Common myeloid progenitor, CD34-positive (primary cell): Measurements from ENCODE around the gene SDK2.

Experiments used
- CTCF ChIA-PET: fragments of 350-600 bp; sonication (Branson Sonifier 250); formaldehyde crosslinking; loops from one replicate; lab custom pipeline; 2021; ENCODE audit warnings: antibody characterized with exemption; lab: Charles Lee
- POLR2A ChIA-PET: fragments of 350-600 bp; sonication (Branson Sonifier 250); formaldehyde crosslinking; loops from one replicate; lab custom pipeline; 2021; ENCODE audit warnings: antibody characterized with exemption; lab: Charles Lee
- DNase-seq, 3 donors: peaks; one replicate each; pipeline versions ENCODE4 v3.0.0 to v3.0.0-alpha.2; 2013
- H3K27ac ChIP-seq, 2 experiments: 1 replicate in 1 of 2; 2 replicates in 1 of 2; pipeline ENCODE4 v1.7.0; 2013; ENCODE audit warnings: inconsistent platforms in 2 of 2, low read length in 2 of 2, mild to moderate bottlenecking in 2 of 2, low read depth in 1 of 2, moderate library complexity in 1 of 2; ENCODE audit not compliant: severe bottlenecking in 2 of 2, insufficient read depth in 1 of 2, poor library complexity in 1 of 2
- H3K27me3 ChIP-seq, 5 experiments: replicated peaks in 2 of 5; 1 replicate in 3 of 5; 2 replicates in 2 of 5; pipeline versions ENCODE4 v1.6.1 to v1.7.0; 2013; ENCODE audit warnings: low read length in 4 of 5, mild to moderate bottlenecking in 2 of 5, moderate library complexity in 2 of 5, inconsistent platforms in 1 of 5; ENCODE audit not compliant: insufficient read depth in 5 of 5, control insufficient read depth in 4 of 5
- H3K36me3 ChIP-seq, 4 experiments: 1 replicate in 2 of 4; 2 replicates in 2 of 4; pipeline versions ENCODE4 v1.6.1 to v1.7.0; 2013; ENCODE audit warnings: low read length in 3 of 4, control low read depth in 1 of 4, mild to moderate bottlenecking in 1 of 4; ENCODE audit not compliant: control insufficient read depth in 4 of 4, insufficient read depth in 4 of 4
- H3K4me1 ChIP-seq, 4 experiments: 1 replicate in 3 of 4; 2 replicates in 1 of 4; pipeline versions ENCODE4 v1.6.1 to v1.7.1; 2013; ENCODE audit warnings: low read length in 3 of 4, mild to moderate bottlenecking in 3 of 4, control low read depth in 1 of 4, inconsistent platforms in 1 of 4, moderate library complexity in 1 of 4; ENCODE audit not compliant: control insufficient read depth in 4 of 4, insufficient read depth in 4 of 4; ENCODE audit errors: control extremely low read depth in 1 of 4
- H3K4me3 ChIP-seq, 7 experiments: 1 replicate in 4 of 7; 2 replicates in 3 of 7; pipeline versions ENCODE4 v1.5.1 to v1.7.0; 2013; ENCODE audit warnings: mild to moderate bottlenecking in 7 of 7, low read length in 6 of 7, moderate library complexity in 6 of 7, inconsistent platforms in 2 of 7, low read depth in 2 of 7, control low read depth in 1 of 7; ENCODE audit not compliant: insufficient read depth in 4 of 7, control insufficient read depth in 1 of 7; ENCODE audit errors: extremely low read depth in 1 of 7
- H3K9me3 ChIP-seq, 5 experiments: 1 replicate in 4 of 5; 2 replicates in 1 of 5; pipeline versions ENCODE4 v1.6.1 to v1.7.1; 2013; ENCODE audit warnings: low read length in 4 of 5, mild to moderate bottlenecking in 2 of 5, inconsistent platforms in 1 of 5, low read depth in 1 of 5, moderate library complexity in 1 of 5; ENCODE audit not compliant: control insufficient read depth in 4 of 5, insufficient read depth in 2 of 5; ENCODE audit errors: control extremely low read depth in 1 of 5
- WGBS: methylation state at CpG from one replicate; pipeline ENCODE4 v1.1.5; 2013; ENCODE audit not compliant: insufficient coverage; 5-methylcytosine and 5-hydroxymethylcytosine counted together

Gene SDK2

GRCh38 chr17:73555199-73555960 lies 88.9 kb downstream of the SDK2 start:
- WGBS, result 89% methylated on average over 10 of the region's 13 CpGs
- POLR2A ChIA-PET, result no interaction called here
- CTCF ChIA-PET, result interaction anchor here (1.2 to 1.6 kb wide), 3 partner anchors 31 to 89 kb away, joined by 3 to 5 read pairs (median 3); partner anchors contain the start of gene SDK2

GRCh38 chr17:73554498-73554897 lies 89.7 kb downstream of the SDK2 start:
- DNase-seq, result no peak
- CTCF ChIA-PET, result interaction anchor here (0.9 to 1.6 kb wide), 2 partner anchors 38 to 92 kb away, joined by 3 to 5 read pairs; no protein-coding TSS in a partner anchor

More at GRCh38 chr17:73555199-73555960, 88.9 kb downstream of the SDK2 start:
- Histone ChIP-seq H3K36me3 (no peaks in the 10 kb centered on the region), H3K27me3 (peaks cover 0 to 11% (median 0%) of the 10 kb centered on the region in 5 experiments), H3K4me1 (peaks cover 0 to 49% (median 22%) of the 10 kb centered on the region in 4 experiments), H3K27ac (no peak overlapping the region), H3K4me3 (no peak overlapping the region), H3K9me3 (no peaks in the 10 kb centered on the region)
- DNase-seq, result no peak

GRCh38 chr17:73553311-73553710 lies 90.9 kb downstream of the SDK2 start:
- WGBS, result 89% methylated on average over 1 of the region's 2 CpGs
- H3K4me3 ChIP-seq, result no peak overlapping the region
- H3K27me3 ChIP-seq, result peaks cover 0 to 11% (median 0%) of the 10 kb centered on the region in 5 experiments
- peaks cover 0 to 68% (median 32%) of the 10 kb centered on the region in 4 experiments for H3K4me1 ChIP-seq
- ChIA-PET POLR2A (no interaction called here), CTCF (interaction anchor here (0.9 to 2.7 kb wide), 2 partner anchors 11 to 93 kb away, joined by 3 to 15 read pairs; no protein-coding TSS in a partner anchor)
- no peak for DNase-seq
- no peaks in the 10 kb centered on the region for H3K36me3 ChIP-seq
- no peak overlapping the region for H3K27ac ChIP-seq
- H3K9me3 ChIP-seq, result no peaks in the 10 kb centered on the region

More at GRCh38 chr17:73554498-73554897, 89.7 kb downstream of the SDK2 start:
- no peaks in the 10 kb centered on the region for H3K36me3 ChIP-seq
- peaks cover 0 to 56% (median 26%) of the 10 kb centered on the region in 4 experiments for H3K4me1 ChIP-seq
- POLR2A ChIA-PET, result no interaction called here
- H3K27ac ChIP-seq, result no peak overlapping the region
- peaks cover 0 to 11% (median 0%) of the 10 kb centered on the region in 5 experiments for H3K27me3 ChIP-seq
- H3K4me3 ChIP-seq, result no peak overlapping the region
- H3K9me3 ChIP-seq, result no peaks in the 10 kb centered on the region

GRCh38 chr17:73552300-73553048 lies 91.8 kb downstream of the SDK2 start:
- Histone ChIP-seq H3K27ac (peak overlapping the region in 1 of 2 experiments; percentile 50), H3K4me3 (peak overlapping the region in 5 of 7 experiments; percentile 38 to 74 (median 56)), H3K27me3 (peaks cover 0 to 11% (median 0%) of the 10 kb centered on the region in 5 experiments), H3K36me3 (no peaks in the 10 kb centered on the region), H3K4me1 (peaks cover 0 to 68% (median 31%) of the 10 kb centered on the region in 4 experiments), H3K9me3 (no peaks in the 10 kb centered on the region)
- POLR2A ChIA-PET, result no interaction called here
- DNase-seq, result no peak
- WGBS, result 92% methylated on average over 29 of the region's 30 CpGs
- CTCF ChIA-PET, result interaction anchor here (1.5 to 2.7 kb wide), 2 partner anchors 12 to 122 kb away, joined by 4 to 15 read pairs; no protein-coding TSS in a partner anchor

- WGBS, result no CpG with 5 or more reads among the region's 5 CpGs
- ChIA-PET CTCF (interaction anchor here (1.0 to 2.7 kb wide), 4 partner anchors 12 to 122 kb away, joined by 3 to 15 read pairs (median 4); no protein-coding TSS in a partner anchor), POLR2A (no interaction called here)
- peak overlapping the region in 1 of 2 experiments; percentile 50 for H3K27ac ChIP-seq
- H3K4me3 ChIP-seq, result peak overlapping the region in 5 of 7 experiments; percentile 38 to 74 (median 56)
- H3K4me1 ChIP-seq, result peaks cover 2 to 74% (median 36%) of the 10 kb centered on the region in 4 experiments
- H3K36me3 ChIP-seq, result no peaks in the 10 kb centered on the region
- H3K27me3 ChIP-seq, result peaks cover 0 to 11% (median 0%) of the 10 kb centered on the region in 5 experiments
- DNase-seq, result peak; percentile 79 to 92 (median 88)
- no peaks in the 10 kb centered on the region for H3K9me3 ChIP-seq
Observed at GRCh38 chr17:73551759-73552158, 92.5 kb downstream of the SDK2 start.

GRCh38 chr17:73551144-73551543 lies 93.1 kb downstream of the SDK2 start:
- CTCF ChIA-PET, result interaction anchor here (1.0 to 2.7 kb wide), 4 partner anchors 8 to 43 kb away, joined by 3 to 15 read pairs (median 4); no protein-coding TSS in a partner anchor
- WGBS, result 99% methylated on average over 14 of the region's 20 CpGs
- no peak for DNase-seq
- no peak overlapping the region for H3K4me3 ChIP-seq
- H3K27ac ChIP-seq, result no peak overlapping the region
- peaks cover 2 to 80% (median 39%) of the 10 kb centered on the region in 4 experiments for H3K4me1 ChIP-seq
- POLR2A ChIA-PET, result no interaction called here
- H3K27me3 ChIP-seq, result peaks cover 0 to 9% (median 0%) of the 10 kb centered on the region in 5 experiments
- no peaks in the 10 kb centered on the region for H3K36me3 ChIP-seq
- no peaks in the 10 kb centered on the region for H3K9me3 ChIP-seq
